Measurements from ENCODE around the gene MICAL3. TPM values are rescaled to one million over a fixed set of nuclear protein-coding genes. Genes with fewer than 3 reads are reported as not detected.

MICAL3 gene
- total and polyA plus RNA-seq, 2 of the 8 experiments (the other 6 are each of a cell fraction or from before 2014, with no cell fraction given): 8.3 to 41.8 TPM

- DNase-seq (ENCODE audit: low read depth in 1 of 2, low spot score in 2 of 2) (no peak), FAIRE-seq (no peak)
- Histone ChIP-seq H2BK15ac (ENCODE audit: low read length) (no peak overlapping the region), H3K4me2 (ENCODE audit: insufficient read depth in 1 of 2, low read depth in 2 of 2, low read length in 2 of 2) (no peak overlapping the region), H4K91ac (replicated peaks; ENCODE audit: insufficient read length, low read length) (no peak overlapping the region), H3K4me3 (ENCODE audit: extremely low read depth in 1 of 4, insufficient read depth in 2 of 4, low read depth in 3 of 4, low read length in 4 of 4) (no peak overlapping the region), H3K23ac (ENCODE audit: insufficient read length) (no peak overlapping the region), H4K20me1 (replicated peaks in 1 of 2; ENCODE audit: control insufficient read depth in 1 of 2, insufficient read depth in 2 of 2, low read length in 2 of 2) (peaks cover 0 to 27% of the 10 kb centered on the region in 2 experiments), H4K8ac (ENCODE audit: extremely low read depth, insufficient read depth, low read length) (no peak overlapping the region), H4K5ac (ENCODE audit: insufficient read length, low read depth, low read length) (no peak overlapping the region), H3K4ac (replicated peaks; ENCODE audit: insufficient read length, low read depth, low read length) (no peak overlapping the region), H2BK5ac (ENCODE audit: low read depth, low read length) (no peak overlapping the region), H3K27me3 (replicated peaks in 1 of 4; ENCODE audit: control insufficient read depth in 3 of 4, extremely low read depth in 1 of 4, insufficient read depth in 3 of 4, low read length in 3 of 4) (no peaks in the 10 kb centered on the region), H3K9ac (replicated peaks in 1 of 4; ENCODE audit: extremely low read depth in 1 of 4, low read depth in 3 of 4, low read length in 3 of 4) (no peak overlapping the region), H3K23me2 (ENCODE audit: low read depth, low read length) (no peaks in the 10 kb centered on the region), H2BK12ac (ENCODE audit: low read depth, low read length) (no peak overlapping the region), H3K9me3 (ENCODE audit: insufficient read depth in 2 of 2, low read depth in 1 of 2, low read length in 1 of 2) (no peaks in the 10 kb centered on the region), H3K27ac (ENCODE audit: low read depth, low read length) (no peak overlapping the region), H2BK120ac (replicated peaks; ENCODE audit: low read depth, low read length) (no peak overlapping the region), H3K79me2 (ENCODE audit: control insufficient read depth in 1 of 2, insufficient read depth in 2 of 2, low read length in 2 of 2) (peaks cover 3 to 45% of the 10 kb centered on the region in 2 experiments; a peak in 3 of 4 replicates), H3K36me3 (ENCODE audit: control insufficient read depth in 2 of 4, insufficient read depth in 4 of 4, low read length in 3 of 4) (no peaks in the 10 kb centered on the region), H2AK5ac (ENCODE audit: low read depth, low read length) (no peak overlapping the region), H3K56ac (replicated peaks; ENCODE audit: insufficient read length, low read depth, low read length) (no peak overlapping the region), H3K4me1 (replicated peaks in 1 of 4; ENCODE audit: control insufficient read depth in 3 of 4, insufficient read depth in 4 of 4, low read length in 3 of 4) (peaks cover 0 to 4% (median 0%) of the 10 kb centered on the region in 4 experiments; a peak in 3 of 7 replicates), H2BK20ac (ENCODE audit: low read length) (no peak overlapping the region), H3K14ac (ENCODE audit: insufficient read length) (no peak overlapping the region), H3K79me1 (ENCODE audit: low read depth, low read length) (peaks cover 18% of the 10 kb centered on the region), H3K18ac (ENCODE audit: extremely low read depth, low read length) (no peak overlapping the region), H2AFZ (ENCODE audit: low read length) (no peak overlapping the region)
- POLR2A ChIA-PET (ENCODE audit: partially characterized antibody): interaction anchor here (0.7 kb wide), 1 partner anchor 46 kb away, joined by 3 read pairs; no protein-coding TSS in a partner anchor
- CTCF ChIA-PET (ENCODE audit: partially characterized antibody): interaction anchor here (0.6 to 2.2 kb wide), 5 partner anchors 8 to 166 kb away, joined by 3 to 6 read pairs (median 4); no protein-coding TSS in a partner anchor
- WGBS, 2 experiments (ENCODE audit: extremely low coverage in 1 of 2, insufficient coverage in 1 of 2, insufficient read length in 1 of 2, insufficient replicate concordance in 2 of 2, low coverage in 1 of 2, low lambda C conversion rate in 2 of 2, missing lambda C conversion rate in 1 of 2): 87 to 100% methylated on average over 1 to 8 of the region's 8 CpGs
- TF ChIP-seq CTCF (IDR thresholded peaks at IDR 0.05; ENCODE audit: control extremely low read depth in 1 of 3, insufficient read depth in 1 of 3, low read depth in 1 of 3, low read length in 3 of 3): no peak
- TF ChIP-seq BCL11A (IDR thresholded peaks at IDR 0.05; ENCODE audit: low read depth in 2 of 2, low read length in 2 of 2): no peak
- no peak for TF ChIP-seq CBX5 (IDR thresholded peaks at IDR 0.05; ENCODE audit: low read depth, low read length)
- TF ChIP-seq RFX5 (IDR thresholded peaks at IDR 0.05; ENCODE audit: borderline replicate concordance, low read depth, low read length): no peak
- TF ChIP-seq CREB1 (IDR thresholded peaks at IDR 0.05): no peak
- TF ChIP-seq EP300 (IDR thresholded peaks at IDR 0.05; ENCODE audit: borderline replicate concordance in 1 of 2, low read depth in 2 of 2, low read length in 2 of 2): no peak
- TF ChIP-seq SIRT6 (IDR thresholded peaks at IDR 0.05; ENCODE audit: low read length): no peak
- no peak for TF ChIP-seq SIX5 (IDR thresholded peaks at IDR 0.05; ENCODE audit: low read depth, low read length)
- TF ChIP-seq JUN (IDR thresholded peaks at IDR 0.05; ENCODE audit: low read depth, low read length): no peak
- no peak for TF ChIP-seq POU5F1 (IDR thresholded peaks at IDR 0.05; ENCODE audit: low read depth, low read length)
These were observed 68.6 kb downstream of the MICAL3 start for GRCh38 chr22:17955590-17956379.
